Small intestine (tissue), 7 donors: ENCODE measurements around the gene EEIG1. TPM values are rescaled to one million over a fixed set of nuclear protein-coding genes. Genes with fewer than 3 reads are reported as not detected.

Experiments
- DNase-seq, 2 donors: peaks; one replicate each; pipeline versions ENCODE4 v3.0.0 to v3.0.0-alpha.2; 2013
- FAIRE-seq: peaks from 2 replicates; lab custom pipeline; 2012; peaks lifted over from hg19 to GRCh38; lab: Jason Lieb, UNC
- H3K27ac ChIP-seq, 3 donors: one replicate each; pipeline ENCODE4 v1.5.1; 2013; ENCODE audit warnings: low read length in 2 of 3, mild to moderate bottlenecking in 2 of 3, control low read depth in 1 of 3, inconsistent platforms in 1 of 3, low read depth in 1 of 3, moderate library complexity in 1 of 3
- H3K27me3 ChIP-seq, 3 donors: one replicate each; pipeline ENCODE4 v1.6.1; 2013; ENCODE audit warnings: low read length in 3 of 3, inconsistent platforms in 1 of 3; ENCODE audit not compliant: control insufficient read depth in 3 of 3, insufficient read depth in 3 of 3
- H3K36me3 ChIP-seq, 3 donors: one replicate each; pipeline ENCODE4 v1.6.1; 2013; ENCODE audit warnings: low read length in 3 of 3, inconsistent platforms in 1 of 3, low read depth in 1 of 3, mild to moderate bottlenecking in 1 of 3, moderate library complexity in 1 of 3; ENCODE audit not compliant: control insufficient read depth in 3 of 3, insufficient read depth in 2 of 3
- H3K4me1 ChIP-seq, 3 donors: one replicate each; pipeline ENCODE4 v1.6.1; 2013; ENCODE audit warnings: low read length in 2 of 3, inconsistent platforms in 1 of 3, low read depth in 1 of 3, mild to moderate bottlenecking in 1 of 3, moderate library complexity in 1 of 3; ENCODE audit not compliant: control insufficient read depth in 3 of 3, insufficient read depth in 2 of 3
- H3K4me3 ChIP-seq, 3 donors: one replicate each; pipeline ENCODE4 v1.5.1; 2013; ENCODE audit warnings: low read length in 3 of 3, control low read depth in 1 of 3, inconsistent platforms in 1 of 3, low read depth in 1 of 3, mild to moderate bottlenecking in 1 of 3, moderate library complexity in 1 of 3
- H3K9me3 ChIP-seq, 2 donors: one replicate each; pipeline ENCODE4 v1.6.1; 2013; ENCODE audit warnings: low read depth in 1 of 2, low read length in 1 of 2; ENCODE audit not compliant: control insufficient read depth in 2 of 2, insufficient read depth in 1 of 2
- WGBS, 3 donors: extraction: QIAGEN DNeasy Blood & Tissue Kit; methylation state at CpG; one replicate each; pipeline ENCODE4 v1.1.7; 2013; 5-methylcytosine and 5-hydroxymethylcytosine counted together
- polyA plus RNA-seq, 4 donors: library from polyadenylated mRNA; stranded (reverse) in 3 of 4; unstranded in 1 of 4; fragments of 200-250 nt in 3 of 4; fragments of 120-200 nt in 1 of 4; gene quantifications; one replicate each; pipeline versions ENCODE4 v1.2.1 to v1.2.3, GENCODE V29; 2013
- donor health status: healthy with polysubstance abuse.
- donor health status: control.
- donor health status: control.
- donor health status: Bipolar disorder and iron deficiency.
- donor health status: healthy.

Gene EEIG1
- polyA plus RNA-seq, 4 donors = 43.9 to 123 (median 58.9) TPM

GRCh38 chr9:127946728-127947127 is 34.1 kb downstream of the EEIG1 start:
- FAIRE-seq (no peak), DNase-seq (peak in 1 of 2 donors; percentile 59)
- H3K27me3 ChIP-seq = no peaks in the 10 kb centered on the region
- 32 to 55% (median 53%) methylated on average over 3 of the region's 3 CpGs for WGBS, 3 donors
- no peak overlapping the region for H3K4me3 ChIP-seq
- H3K4me1 ChIP-seq = peaks cover 0 to 48% (median 4%) of the 10 kb centered on the region in 3 donors
- H3K27ac ChIP-seq = no peak overlapping the region
- peaks cover 5 to 97% (median 31%) of the 10 kb centered on the region in 3 donors for H3K36me3 ChIP-seq
- peaks cover 0 to 3% of the 10 kb centered on the region in 2 donors for H3K9me3 ChIP-seq

- DNase-seq = no peak
- FAIRE-seq = no peak
- Histone ChIP-seq H3K36me3 (peaks cover 5 to 100% (median 34%) of the 10 kb centered on the region in 3 donors), H3K4me3 (no peak overlapping the region), H3K9me3 (peaks cover 0 to 3% of the 10 kb centered on the region in 2 donors), H3K27me3 (no peaks in the 10 kb centered on the region), H3K4me1 (peaks cover 0 to 51% (median 2%) of the 10 kb centered on the region in 3 donors), H3K27ac (no peak overlapping the region)
- 86 to 92% (median 87%) methylated on average over 9 of the region's 9 CpGs for WGBS, 3 donors
These were observed 34.8 kb downstream of the EEIG1 start for GRCh38 chr9:127945942-127946341.

GRCh38 chr9:127945338-127945737 is 35.5 kb downstream of the EEIG1 start:
- no peak for DNase-seq
- WGBS, 3 donors = 93 to 94% (median 93%) methylated on average over 23 to 24 of the region's 24 CpGs
- H3K4me3 ChIP-seq = no peak overlapping the region
- H3K9me3 ChIP-seq = peaks cover 0 to 3% of the 10 kb centered on the region in 2 donors
- no peaks in the 10 kb centered on the region for H3K27me3 ChIP-seq
- peaks cover 5 to 95% (median 34%) of the 10 kb centered on the region in 3 donors for H3K36me3 ChIP-seq
- peaks cover 0 to 46% (median 0%) of the 10 kb centered on the region in 3 donors for H3K4me1 ChIP-seq
- FAIRE-seq = no peak
- no peak overlapping the region for H3K27ac ChIP-seq

DNA sequence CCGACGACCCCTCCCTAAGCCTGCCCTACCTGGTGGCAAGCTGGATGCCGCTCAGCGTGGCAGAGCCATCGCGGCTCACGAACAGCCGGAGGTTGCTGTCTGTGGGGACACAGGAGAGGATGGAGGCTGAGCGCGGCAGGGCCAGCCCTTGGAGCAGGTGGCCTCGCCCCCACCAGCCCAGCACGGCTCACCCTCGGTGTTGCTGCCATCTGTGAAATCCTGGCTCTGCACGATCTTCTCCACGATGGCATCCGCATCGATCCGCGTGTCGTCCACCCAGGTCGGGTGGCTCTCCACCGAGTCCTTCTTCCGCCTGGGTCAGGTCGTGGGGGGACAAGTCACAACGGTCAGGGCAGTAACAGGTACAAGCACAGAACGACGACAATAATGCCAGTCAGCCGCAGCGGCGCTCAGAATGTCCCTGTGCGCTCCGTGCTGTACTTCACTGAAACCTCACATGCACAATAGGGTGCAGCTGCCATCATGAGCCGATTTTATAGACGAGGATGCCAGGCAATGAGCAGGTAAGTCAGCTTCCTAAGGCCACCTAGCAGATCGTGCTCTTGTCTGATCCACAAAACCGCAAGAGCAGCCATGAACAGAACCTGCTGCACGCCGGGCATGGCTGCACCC is 36.1 kb downstream of the EEIG1 start:
- Histone ChIP-seq H3K9me3 (peaks cover 0 to 3% of the 10 kb centered on the region in 2 donors), H3K36me3 (peaks cover 5 to 95% (median 32%) of the 10 kb centered on the region in 3 donors), H3K4me1 (peaks cover 0 to 44% (median 0%) of the 10 kb centered on the region in 3 donors), H3K4me3 (no peak overlapping the region), H3K27ac (no peak overlapping the region), H3K27me3 (no peaks in the 10 kb centered on the region)
- FAIRE-seq (no peak), DNase-seq (no peak)
- 88 to 93% (median 90%) methylated on average over 32 to 38 of the region's 38 CpGs for WGBS, 3 donors

DNA sequence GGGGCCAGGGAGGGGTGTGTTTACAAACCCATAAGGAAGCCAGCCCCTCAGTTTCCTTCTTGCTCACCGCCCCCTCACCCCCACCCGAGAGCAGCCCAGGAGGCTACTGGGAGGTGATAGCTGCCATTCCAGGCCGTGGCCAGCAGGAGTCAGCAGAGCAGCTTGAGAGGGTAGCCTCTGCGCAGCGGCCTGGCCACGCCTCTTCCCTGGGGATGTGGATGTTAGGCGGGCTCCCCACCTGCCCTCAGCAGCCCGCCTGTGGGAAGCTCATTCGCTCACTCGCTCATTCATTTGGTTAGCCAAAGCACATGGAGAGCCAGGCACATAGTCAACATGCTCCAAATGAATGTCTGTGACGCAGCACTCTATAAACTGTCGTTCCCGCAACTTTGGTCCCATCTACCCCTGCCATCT is 37.1 kb downstream of the EEIG1 start:
- WGBS, 3 donors = 28 to 37% (median 31%) methylated on average over 10 to 13 of the region's 13 CpGs
- H3K36me3 ChIP-seq = peaks cover 5 to 87% (median 32%) of the 10 kb centered on the region in 3 donors

GRCh38 chr9:127943011-127943662 is 37.7 kb downstream of the EEIG1 start:
- Histone ChIP-seq H3K9me3 (peaks cover 0 to 3% of the 10 kb centered on the region in 2 donors), H3K4me3 (no peak overlapping the region), H3K36me3 (peaks cover 5 to 81% (median 29%) of the 10 kb centered on the region in 3 donors), H3K4me1 (peaks cover 0 to 47% (median 1%) of the 10 kb centered on the region in 3 donors), H3K27ac (peak overlapping the region in 1 of 3 donors; percentile 6), H3K27me3 (no peaks in the 10 kb centered on the region)
- WGBS, 3 donors = 80 to 81% (median 80%) methylated on average over 14 of the region's 14 CpGs
- FAIRE-seq (no peak), DNase-seq (no peak)

More for the DNA sequence above, 37.1 kb downstream of the EEIG1 start:
- FAIRE-seq (no peak), DNase-seq (peak; percentile 79 to 83)
- Histone ChIP-seq H3K4me3 (no peak overlapping the region), H3K4me1 (peaks cover 0 to 41% (median 0%) of the 10 kb centered on the region in 3 donors), H3K27ac (no peak overlapping the region), H3K9me3 (peaks cover 0 to 3% of the 10 kb centered on the region in 2 donors), H3K27me3 (no peaks in the 10 kb centered on the region)

DNA sequence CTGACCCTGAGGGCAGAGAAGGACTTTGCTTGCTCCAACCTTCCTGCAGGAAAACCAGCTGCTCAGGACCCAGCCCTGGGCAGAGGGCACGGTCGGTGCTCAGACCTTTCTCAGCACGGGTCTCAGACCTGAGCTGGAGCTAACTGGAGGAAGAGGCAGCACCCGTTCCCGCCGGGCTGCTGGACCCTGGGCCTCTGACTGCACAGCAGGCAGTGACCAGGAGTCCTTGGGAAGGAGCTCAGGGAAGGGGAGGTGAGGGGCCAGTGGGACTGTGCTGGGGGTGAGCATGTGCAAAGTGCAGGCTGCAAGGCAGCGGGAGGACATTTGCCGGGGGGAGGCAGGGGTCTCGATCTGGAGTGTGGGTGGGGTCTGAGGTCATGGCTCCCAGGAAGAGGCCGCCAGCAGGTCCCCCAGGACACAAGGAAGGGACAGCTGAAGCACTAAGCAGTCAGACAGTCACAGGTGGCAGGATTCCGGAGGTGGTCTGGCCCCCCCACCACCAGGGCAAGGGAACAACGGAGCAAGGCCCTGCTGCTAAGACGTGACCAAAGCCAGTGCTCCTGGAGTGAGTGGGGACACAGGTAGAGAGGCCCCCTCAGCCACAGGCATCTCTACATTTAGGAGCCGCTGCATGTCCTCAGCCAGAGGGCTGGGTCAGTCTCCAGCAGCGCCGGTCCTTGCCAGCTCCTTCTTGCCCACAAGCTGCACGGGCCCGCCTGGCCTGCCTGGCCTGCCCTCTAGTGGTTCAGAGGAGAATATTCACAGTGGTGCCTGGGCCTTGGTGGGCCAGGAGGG is 38.4 kb downstream of the EEIG1 start:
- Histone ChIP-seq H3K4me3 (no peak overlapping the region), H3K27ac (peak overlapping the region in 1 of 3 donors; percentile 63), H3K27me3 (no peaks in the 10 kb centered on the region), H3K36me3 (peaks cover 5 to 74% (median 26%) of the 10 kb centered on the region in 3 donors), H3K9me3 (peaks cover 0 to 3% of the 10 kb centered on the region in 2 donors), H3K4me1 (peaks cover 0 to 48% (median 2%) of the 10 kb centered on the region in 3 donors)
- FAIRE-seq (no peak), DNase-seq (peak; percentile 50 to 74)
- WGBS, 3 donors = 27 to 48% (median 43%) methylated on average over 16 to 18 of the region's 18 CpGs

GRCh38 chr9:127941961-127942215 is 38.9 kb downstream of the EEIG1 start:
- Histone ChIP-seq H3K4me1 (peaks cover under 1 to 46% (median 2%) of the 10 kb centered on the region in 3 donors), H3K9me3 (peaks cover 0 to 3% of the 10 kb centered on the region in 2 donors), H3K36me3 (peaks cover 5 to 69% (median 26%) of the 10 kb centered on the region in 3 donors), H3K27me3 (no peaks in the 10 kb centered on the region), H3K4me3 (no peak overlapping the region), H3K27ac (peak overlapping the region in 1 of 3 donors; percentile 63)
- WGBS, 3 donors = 31 to 57% (median 37%) methylated on average over 3 of the region's 3 CpGs
- DNase-seq = peak in 1 of 2 donors; percentile 57
- FAIRE-seq = no peak
